Measurements from ENCODE around the gene USP11. TPM values are rescaled to one million over a fixed set of nuclear protein-coding genes. Genes with fewer than 3 reads are reported as not detected.

The USP11 gene
- total RNA-seq, 2 donors from 2014 or later = 113 to 214 TPM

- peaks cover 19% of the 10 kb centered on the region for H3K36me3 Mint-ChIP-seq (ENCODE audit: low read depth)
- Histone ChIP-seq H3K27me3 (ENCODE audit: control insufficient read depth, insufficient read depth, low read length, poor library complexity, severe bottlenecking) (peaks cover 9% of the 10 kb centered on the region), H3K27ac (ENCODE audit: low read depth, low read length) (no peak overlapping the region), H3K36me3 (ENCODE audit: control insufficient read depth, insufficient read depth, low read length) (peaks cover 10% of the 10 kb centered on the region), H3K9ac (ENCODE audit: extremely low read depth, low read length, poor library complexity, severe bottlenecking) (no peak overlapping the region), H3K9me3 (ENCODE audit: control insufficient read depth, low read length) (no peaks in the 10 kb centered on the region), H3K4me3 (ENCODE audit: low read length) (peak overlapping the region; percentile 73), H3K4me1 (ENCODE audit: control insufficient read depth, insufficient read depth, low read length) (no peaks in the 10 kb centered on the region)
- peaks cover 9% of the 10 kb centered on the region for H3K9me3 Mint-ChIP-seq
- TF ChIP-seq CTCF (conservative IDR thresholded peaks at IDR 0.05) = no peak
- DNase-seq = peak; percentile 97
- peaks cover 57% of the 10 kb centered on the region for H3K27me3 Mint-ChIP-seq (ENCODE audit: insufficient read depth)
- H3K4me3 Mint-ChIP-seq = peak overlapping the region; percentile 65
- WGBS, 2 experiments (ENCODE audit: insufficient coverage in 1 of 2, insufficient read length in 1 of 2) = 0 to 4% methylated on average over 3 to 40 of the region's 40 CpGs
- H3K4me1 Mint-ChIP-seq = peaks cover 13% of the 10 kb centered on the region
- H3K27ac Mint-ChIP-seq = no peak overlapping the region
Measured at GRCh38 chrX:47190445-47191269, 42.2 kb upstream of the USP11 start.

- no peak for TF ChIP-seq CTCF (conservative IDR thresholded peaks at IDR 0.05)
- Mint-ChIP-seq H3K4me3 (peak overlapping the region; percentile 65), H3K27ac (no peak overlapping the region)
Measured at GRCh38 chrX:47191331-47191730, 41.5 kb upstream of the USP11 start.

GRCh38 chrX:47191806-47192401 lies 40.9 kb upstream of the USP11 start:
- Mint-ChIP-seq H3K27me3 (ENCODE audit: insufficient read depth) (peaks cover 55% of the 10 kb centered on the region), H3K4me1 (peaks cover 26% of the 10 kb centered on the region), H3K4me3 (peak overlapping the region; percentile 65), H3K9me3 (peaks cover under 1% of the 10 kb centered on the region), H3K27ac (no peak overlapping the region), H3K36me3 (ENCODE audit: low read depth) (peaks cover 22% of the 10 kb centered on the region)
- no peak for TF ChIP-seq CTCF (conservative IDR thresholded peaks at IDR 0.05)
- Histone ChIP-seq H3K4me1 (ENCODE audit: control insufficient read depth, insufficient read depth, low read length) (no peaks in the 10 kb centered on the region), H3K27ac (ENCODE audit: low read depth, low read length) (no peak overlapping the region), H3K9ac (ENCODE audit: extremely low read depth, low read length, poor library complexity, severe bottlenecking) (no peak overlapping the region), H3K27me3 (ENCODE audit: control insufficient read depth, insufficient read depth, low read length, poor library complexity, severe bottlenecking) (peaks cover 9% of the 10 kb centered on the region), H3K9me3 (ENCODE audit: control insufficient read depth, low read length) (no peaks in the 10 kb centered on the region), H3K4me3 (ENCODE audit: low read length) (peak overlapping the region; percentile 73), H3K36me3 (ENCODE audit: control insufficient read depth, insufficient read depth, low read length) (peaks cover 12% of the 10 kb centered on the region)
- 3 to 43% methylated on average over 4 to 15 of the region's 16 CpGs for WGBS, 2 experiments (ENCODE audit: insufficient coverage in 1 of 2, insufficient read length in 1 of 2)
- no peak for DNase-seq

More at GRCh38 chrX:47191331-47191730, 41.5 kb upstream of the USP11 start:
- H3K36me3 Mint-ChIP-seq (ENCODE audit: low read depth) = peaks cover 22% of the 10 kb centered on the region
- H3K4me1 Mint-ChIP-seq = peaks cover 20% of the 10 kb centered on the region
- no peak overlapping the region for H3K9ac ChIP-seq (ENCODE audit: extremely low read depth, low read length, poor library complexity, severe bottlenecking)
- 1 to 2% methylated on average over 9 to 25 of the region's 26 CpGs for WGBS, 2 experiments (ENCODE audit: insufficient coverage in 1 of 2, insufficient read length in 1 of 2)
- H3K36me3 ChIP-seq (ENCODE audit: control insufficient read depth, insufficient read depth, low read length) = peaks cover 7% of the 10 kb centered on the region
- peak; percentile 72 for DNase-seq
- H3K9me3 ChIP-seq (ENCODE audit: control insufficient read depth, low read length) = no peaks in the 10 kb centered on the region
- no peak overlapping the region for H3K27ac ChIP-seq (ENCODE audit: low read depth, low read length)
- H3K27me3 ChIP-seq (ENCODE audit: control insufficient read depth, insufficient read depth, low read length, poor library complexity, severe bottlenecking) = peaks cover 9% of the 10 kb centered on the region
- no peaks in the 10 kb centered on the region for H3K4me1 ChIP-seq (ENCODE audit: control insufficient read depth, insufficient read depth, low read length)
- H3K4me3 ChIP-seq (ENCODE audit: low read length) = peak overlapping the region; percentile 73
- peaks cover 6% of the 10 kb centered on the region for H3K9me3 Mint-ChIP-seq
- peaks cover 55% of the 10 kb centered on the region for H3K27me3 Mint-ChIP-seq (ENCODE audit: insufficient read depth)

Measured in endodermal cell (in vitro differentiated cells).